ENCODE data around the gene SYNPO2.

- no peak for TF ChIP-seq CTCF (optimal IDR thresholded peaks at IDR 0.05 in 1 of 3, IDR thresholded peaks at IDR 0.05 in 1 of 3, conservative IDR thresholded peaks at IDR 0.05 in 1 of 3; ENCODE audit: extremely low read depth in 1 of 3, insufficient read depth in 2 of 3, low read length in 3 of 3)
- TF ChIP-seq EZH2 (IDR thresholded peaks at IDR 0.05; ENCODE audit: low read length) = no peak
Measured at GRCh38 chr4:118849867-118850487, 38.7 kb upstream of the SYNPO2 start.
